Parathyroid adenoma (tissue), 2 donors: ENCODE data around the gene GET3.
A peak's percentile ranks its signal among the peaks of the same experiment; 100 is the strongest.

ENCODE experiments used
- H2AFZ ChIP-seq: fragments of 300-600 bp; sonication (generic); one replicate; pipeline ENCODE4 v1.7.0; 2017; ENCODE audit warnings: antibody characterized with exemption, mild to moderate bottlenecking
- H3K27ac ChIP-seq: fragments of 300-600 bp; sonication (generic); one replicate; pipeline ENCODE4 v1.7.0; 2017
- H3K27me3 ChIP-seq: fragments of 300-600 bp; sonication (generic); one replicate; pipeline ENCODE4 v1.7.0; 2017; ENCODE audit warnings: low read length; ENCODE audit not compliant: control insufficient read depth, insufficient read depth
- H3K36me3 ChIP-seq: fragments of 300-600 bp; sonication (generic); one replicate; pipeline ENCODE4 v1.7.0; 2017; ENCODE audit warnings: low read length; ENCODE audit not compliant: control insufficient read depth, insufficient read depth
- H3K4me1 ChIP-seq: fragments of 300-600 bp; sonication (generic); one replicate; pipeline ENCODE4 v1.7.0; 2017; ENCODE audit warnings: control low read depth
- H3K4me2 ChIP-seq: fragments of 300-600 bp; sonication (generic); one replicate; pipeline ENCODE4 v1.7.0; 2017; ENCODE audit warnings: low read length
- H3K4me3 ChIP-seq: fragments of 300-600 bp; sonication (generic); one replicate; pipeline ENCODE4 v1.7.0; 2017; ENCODE audit warnings: low read depth, low read length
- H3K79me2 ChIP-seq: fragments of 300-600 bp; sonication (generic); one replicate; pipeline ENCODE4 v1.7.0; 2017; ENCODE audit warnings: control low read depth
- H3K9ac ChIP-seq: fragments of 300-600 bp; sonication (generic); one replicate; pipeline ENCODE4 v1.7.0; 2017; ENCODE audit warnings: mild to moderate bottlenecking
- H3K9me3 ChIP-seq: fragments of 300-600 bp; sonication (generic); one replicate; pipeline ENCODE4 v1.7.0; 2017; ENCODE audit warnings: low read length; ENCODE audit not compliant: control insufficient read depth
- CTCF ChIP-seq: fragments of 300-600 bp; sonication (generic); IDR thresholded peaks from one replicate; pipeline ENCODE4 v1.7.0; 2017; ENCODE audit warnings: antibody characterized with exemption, mild to moderate bottlenecking
- donor health status: primary hyperparathyroidism.

The GET3 gene

GRCh38 chr19:12767666-12768065, 30.4 kb downstream of the GET3 start:
- Histone ChIP-seq H3K36me3 (no peaks in the 10 kb centered on the region), H3K27me3 (no peaks in the 10 kb centered on the region), H3K27ac (no peak overlapping the region), H3K9me3 (no peaks in the 10 kb centered on the region), H3K79me2 (peaks cover 2% of the 10 kb centered on the region), H3K4me3 (no peak overlapping the region), H3K4me1 (no peaks in the 10 kb centered on the region), H3K4me2 (no peak overlapping the region), H2AFZ (no peak overlapping the region), H3K9ac (no peak overlapping the region)
- TF ChIP-seq CTCF, result no peak

GRCh38 chr19:12769689-12770088, 32.4 kb downstream of the GET3 start:
- Histone ChIP-seq H2AFZ (no peak overlapping the region), H3K4me1 (peaks cover 4% of the 10 kb centered on the region), H3K9ac (no peak overlapping the region), H3K79me2 (peaks cover 2% of the 10 kb centered on the region), H3K27me3 (no peaks in the 10 kb centered on the region), H3K4me2 (no peak overlapping the region), H3K9me3 (no peaks in the 10 kb centered on the region), H3K4me3 (no peak overlapping the region), H3K27ac (no peak overlapping the region), H3K36me3 (no peaks in the 10 kb centered on the region)
- no peak for TF ChIP-seq CTCF

GRCh38 chr19:12770922-12771321, 33.6 kb downstream of the GET3 start:
- no peaks in the 10 kb centered on the region for H3K9me3 ChIP-seq
- no peak for TF ChIP-seq CTCF
- H3K4me1 ChIP-seq, result peaks cover 4% of the 10 kb centered on the region
- no peak overlapping the region for H3K27ac ChIP-seq
- no peaks in the 10 kb centered on the region for H3K27me3 ChIP-seq
- peaks cover 2% of the 10 kb centered on the region for H3K79me2 ChIP-seq
- H3K4me2 ChIP-seq, result no peak overlapping the region
- H3K36me3 ChIP-seq, result no peaks in the 10 kb centered on the region
- H3K4me3 ChIP-seq, result no peak overlapping the region
- no peak overlapping the region for H3K9ac ChIP-seq
- no peak overlapping the region for H2AFZ ChIP-seq

- Histone ChIP-seq H3K27me3 (no peaks in the 10 kb centered on the region), H3K27ac (no peak overlapping the region), H3K79me2 (peaks cover 2% of the 10 kb centered on the region), H3K9me3 (no peaks in the 10 kb centered on the region), H3K36me3 (no peaks in the 10 kb centered on the region), H2AFZ (no peak overlapping the region), H3K4me3 (no peak overlapping the region), H3K4me2 (no peak overlapping the region), H3K9ac (no peak overlapping the region), H3K4me1 (peaks cover 6% of the 10 kb centered on the region)
- no peak for TF ChIP-seq CTCF
Measured at GRCh38 chr19:12772323-12772722, 35.0 kb downstream of the GET3 start.

GRCh38 chr19:12773571-12773970, 36.3 kb downstream of the GET3 start:
- peak; percentile 16 for TF ChIP-seq CTCF
- Histone ChIP-seq H3K79me2 (peaks cover 2% of the 10 kb centered on the region), H3K9me3 (no peaks in the 10 kb centered on the region), H3K27ac (no peak overlapping the region), H2AFZ (no peak overlapping the region), H3K36me3 (no peaks in the 10 kb centered on the region), H3K9ac (no peak overlapping the region), H3K4me3 (no peak overlapping the region), H3K27me3 (no peaks in the 10 kb centered on the region), H3K4me2 (no peak overlapping the region), H3K4me1 (peaks cover 12% of the 10 kb centered on the region)
